ENCODE results near the gene SUN1. TPM values are rescaled to one million over a fixed set of nuclear protein-coding genes. Genes with fewer than 3 reads are reported as not detected.

The SUN1 gene
- total and polyA plus RNA-seq, 9 of the 15 experiments (the other 6 are each of a cell fraction or from before 2014, with no cell fraction given) = 36.8 to 132 (median 62.3) TPM

DNA sequence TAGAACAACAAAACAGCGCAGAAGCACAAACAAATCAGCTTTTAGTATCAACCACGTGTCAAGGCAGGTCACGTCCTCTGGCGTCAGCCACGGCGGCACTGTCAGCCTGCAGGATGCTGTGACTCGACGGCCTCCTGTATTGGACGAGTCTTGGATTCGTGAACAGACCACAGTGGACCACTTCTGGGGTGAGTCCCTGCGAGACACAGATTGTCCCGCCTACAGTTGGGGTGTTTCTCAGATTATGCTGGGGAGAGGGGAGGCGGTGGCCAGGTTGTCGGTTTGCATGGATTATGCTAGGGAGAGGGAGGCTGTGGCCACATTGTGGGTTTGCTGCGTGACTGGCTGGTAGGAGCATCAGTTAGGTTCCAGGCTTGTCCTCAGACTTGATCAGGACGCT lies 9.7 kb downstream of the SUN1 start:
- Histone ChIP-seq H3K9me1 (ENCODE audit: control insufficient read depth, insufficient read depth, low read length) (peaks cover 2% of the 10 kb centered on the region), H4K20me1 (replicated peaks; ENCODE audit: control insufficient read depth, insufficient read depth, low read length) (peaks cover 7% of the 10 kb centered on the region; the same call in 1 of the 2 replicates), H3K79me2 (ENCODE audit: control insufficient read depth, insufficient read depth, low read length) (peaks cover 20% of the 10 kb centered on the region), H3K27me3 (ENCODE audit: control insufficient read depth in 2 of 2, insufficient read depth in 2 of 2, low read length in 2 of 2) (no peaks in the 10 kb centered on the region), H3K27ac (ENCODE audit: extremely low read depth, low read depth, low read length) (no peak overlapping the region), H3K4me1 (replicated peaks in 1 of 2; ENCODE audit: control insufficient read depth in 2 of 2, insufficient read depth in 2 of 2, low read length in 2 of 2) (peaks cover 0 to 9% of the 10 kb centered on the region in 2 experiments; a peak in 1 of 5 replicates), H3K4me3 (no peak overlapping the region), H3K9me3 (replicated peaks; ENCODE audit: control insufficient read depth, insufficient read depth, low read depth, low read length) (peaks cover 3% of the 10 kb centered on the region; the same call in 1 of the 2 replicates), H2AFZ (ENCODE audit: low read depth, low read length) (no peak overlapping the region), H3K9ac (ENCODE audit: insufficient read depth in 1 of 2, low read depth in 2 of 2, low read length in 2 of 2) (no peak overlapping the region; a peak in 1 of 4 replicates), H3K36me3 (ENCODE audit: control insufficient read depth, insufficient read depth, low read length) (peaks cover 72% of the 10 kb centered on the region; the same call in 2 of the 3 replicates), H3K4me2 (ENCODE audit: insufficient read depth, low read length) (no peak overlapping the region)
- in situ Hi-C loops (cut with MboI) = no loop called here
- 86% methylated on average over 16 of the region's 16 CpGs for WGBS (ENCODE audit: insufficient coverage, low coverage, missing lambda C conversion rate)
- no peak for DNase-seq (ENCODE audit: extremely low read depth in 1 of 4, low spot score in 3 of 4)
- intact Hi-C loops (cut with micrococcal nuclease) = no loop called here
- FAIRE-seq = no peak
- no TSS peak for BruUV-seq (replicated peaks)
- ChIA-PET POLR2A (interaction anchor here (0.7 to 1.5 kb wide), 3 partner anchors 17 to 608 kb away, joined by 3 read pairs; no protein-coding TSS in a partner anchor), CTCF (ENCODE audit: low intra/inter-chr PET ratio) (no interaction called here)
- ATAC-seq = no peak
- TF ChIP-seq MYNN (IDR thresholded peaks at IDR 0.05) = no peak
- TF ChIP-seq MYNN (CRISPR knock-in tag; IDR thresholded peaks at IDR 0.05) = no peak
- TF ChIP-seq NEUROD1 (IDR thresholded peaks at IDR 0.05; ENCODE audit: borderline replicate concordance, low read depth, low read length, partially characterized antibody) = no peak
- TF ChIP-seq, protein P1, sequence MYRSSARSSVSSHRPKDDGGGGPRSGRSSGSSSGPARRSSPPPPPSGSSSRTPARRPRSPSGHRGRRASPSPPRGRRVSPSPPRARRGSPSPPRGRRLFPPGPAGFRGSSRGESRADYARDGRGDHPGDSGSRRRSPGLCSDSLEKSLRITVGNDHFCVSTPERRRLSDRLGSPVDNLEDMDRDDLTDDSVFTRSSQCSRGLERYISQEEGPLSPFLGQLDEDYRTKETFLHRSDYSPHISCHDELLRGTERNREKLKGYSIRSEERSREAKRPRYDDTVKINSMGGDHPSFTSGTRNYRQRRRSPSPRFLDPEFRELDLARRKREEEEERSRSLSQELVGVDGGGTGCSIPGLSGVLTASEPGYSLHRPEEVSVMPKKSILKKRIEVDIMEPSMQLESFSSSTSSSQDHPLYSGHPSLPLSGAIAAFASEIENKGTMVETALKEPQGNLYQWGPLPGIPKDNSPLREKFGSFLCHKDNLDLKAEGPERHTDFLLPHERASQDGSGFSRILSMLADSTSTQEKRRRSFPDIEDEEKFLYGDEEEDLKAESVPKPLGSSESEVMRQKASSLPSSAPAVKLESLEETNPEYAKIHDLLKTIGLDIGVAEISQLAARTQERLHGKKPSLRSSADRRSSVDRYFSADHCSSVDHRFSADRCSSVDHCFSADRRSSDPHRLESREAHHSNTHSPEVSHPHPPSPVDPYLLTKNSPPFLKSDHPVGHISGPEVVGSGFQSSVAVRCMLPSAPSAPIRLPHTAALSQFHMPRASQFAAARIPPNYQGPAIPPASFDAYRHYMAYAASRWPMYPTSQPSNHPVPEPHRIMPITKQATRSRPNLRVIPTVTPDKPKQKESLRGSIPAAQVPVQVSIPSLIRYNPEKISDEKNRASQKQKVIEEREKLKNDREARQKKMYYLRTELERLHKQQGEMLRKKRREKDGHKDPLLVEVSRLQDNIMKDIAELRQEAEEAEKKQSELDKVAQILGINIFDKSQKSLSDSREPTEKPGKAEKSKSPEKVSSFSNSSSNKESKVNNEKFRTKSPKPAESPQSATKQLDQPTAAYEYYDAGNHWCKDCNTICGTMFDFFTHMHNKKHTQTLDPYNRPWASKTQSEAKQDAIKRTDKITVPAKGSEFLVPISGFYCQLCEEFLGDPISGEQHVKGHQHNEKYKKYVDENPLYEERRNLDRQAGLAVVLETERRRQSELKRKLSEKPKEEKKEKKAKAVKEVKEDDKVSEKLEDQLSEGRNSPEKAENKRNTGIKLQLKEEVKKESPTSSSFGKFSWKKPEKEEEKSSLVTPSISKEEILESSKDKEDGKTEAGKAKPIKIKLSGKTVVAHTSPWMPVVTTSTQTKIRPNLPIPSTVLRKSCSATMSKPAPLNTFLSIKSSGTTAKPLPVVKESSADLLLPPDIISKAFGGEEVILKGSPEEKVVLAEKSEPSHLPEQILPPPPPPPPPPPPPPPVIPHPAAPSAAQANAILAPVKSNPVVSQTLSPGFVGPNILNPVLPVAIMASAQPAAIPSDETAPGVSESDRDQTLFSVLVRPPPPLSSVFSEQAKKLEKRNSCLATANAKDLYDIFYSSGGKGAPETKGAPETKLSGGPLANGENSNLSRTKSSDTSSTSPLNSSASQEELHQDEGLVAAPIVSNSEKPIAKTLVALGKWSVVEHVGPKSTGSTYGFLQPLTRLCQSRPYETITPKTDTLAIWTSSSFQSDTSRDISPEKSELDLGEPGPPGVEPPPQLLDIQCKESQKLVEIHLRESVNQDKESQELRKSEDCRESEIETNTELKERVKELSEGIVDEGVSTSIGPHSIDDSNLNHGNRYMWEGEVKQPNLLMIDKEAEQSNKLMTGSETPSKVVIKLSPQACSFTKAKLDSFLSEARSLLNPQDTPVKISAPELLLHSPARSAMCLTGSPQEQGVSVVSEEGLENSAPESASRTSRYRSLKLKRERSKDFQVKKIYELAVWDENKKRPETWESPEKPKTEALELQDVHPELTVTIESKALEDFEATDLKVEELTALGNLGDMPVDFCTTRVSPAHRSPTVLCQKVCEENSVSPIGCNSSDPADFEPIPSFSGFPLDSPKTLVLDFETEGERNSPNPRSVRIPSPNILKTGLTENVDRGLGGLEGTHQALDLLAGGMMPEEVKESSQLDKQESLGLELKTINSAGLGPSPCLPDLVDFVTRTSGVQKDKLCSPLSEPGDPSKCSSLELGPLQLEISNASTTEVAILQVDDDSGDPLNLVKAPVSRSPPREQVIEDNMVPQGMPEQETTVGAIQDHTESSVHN (IDR thresholded peaks at IDR 0.05; ENCODE audit: borderline replicate concordance in 1 of 2, low read depth in 1 of 2) = no peak
- TF ChIP-seq ZNF174 (CRISPR knock-in tag; IDR thresholded peaks at IDR 0.05) = no peak
- TF ChIP-seq, protein P2, sequence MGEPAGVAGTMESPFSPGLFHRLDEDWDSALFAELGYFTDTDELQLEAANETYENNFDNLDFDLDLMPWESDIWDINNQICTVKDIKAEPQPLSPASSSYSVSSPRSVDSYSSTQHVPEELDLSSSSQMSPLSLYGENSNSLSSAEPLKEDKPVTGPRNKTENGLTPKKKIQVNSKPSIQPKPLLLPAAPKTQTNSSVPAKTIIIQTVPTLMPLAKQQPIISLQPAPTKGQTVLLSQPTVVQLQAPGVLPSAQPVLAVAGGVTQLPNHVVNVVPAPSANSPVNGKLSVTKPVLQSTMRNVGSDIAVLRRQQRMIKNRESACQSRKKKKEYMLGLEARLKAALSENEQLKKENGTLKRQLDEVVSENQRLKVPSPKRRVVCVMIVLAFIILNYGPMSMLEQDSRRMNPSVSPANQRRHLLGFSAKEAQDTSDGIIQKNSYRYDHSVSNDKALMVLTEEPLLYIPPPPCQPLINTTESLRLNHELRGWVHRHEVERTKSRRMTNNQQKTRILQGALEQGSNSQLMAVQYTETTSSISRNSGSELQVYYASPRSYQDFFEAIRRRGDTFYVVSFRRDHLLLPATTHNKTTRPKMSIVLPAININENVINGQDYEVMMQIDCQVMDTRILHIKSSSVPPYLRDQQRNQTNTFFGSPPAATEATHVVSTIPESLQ (CRISPR knock-in tag; IDR thresholded peaks at IDR 0.05) = no peak
- no peak for TF ChIP-seq HSF4 (CRISPR knock-in tag; IDR thresholded peaks at IDR 0.05; ENCODE audit: borderline replicate concordance)
- no peak for TF ChIP-seq THRAP3 (IDR thresholded peaks at IDR 0.05; ENCODE audit: borderline replicate concordance)
- no peak for TF ChIP-seq ZNF830 (CRISPR knock-in tag; IDR thresholded peaks at IDR 0.05)
- TF ChIP-seq ZNF232 (CRISPR knock-in tag; IDR thresholded peaks at IDR 0.05) = no peak
- no peak for TF ChIP-seq FOXP1 (CRISPR knock-in tag; IDR thresholded peaks at IDR 0.05)
- TF ChIP-seq ZSCAN32 (CRISPR knock-in tag; IDR thresholded peaks at IDR 0.05) = no peak
